DOHH2 (cell line): ENCODE results near the gene XRCC1.

ENCODE experiments used
- CTCF ChIP-seq: fragments of 200-600 bp; sonication (generic); IDR thresholded peaks from one replicate; pipeline ENCODE4 v1.5.1; 2014; ENCODE audit warnings: antibody characterized with exemption, mild to moderate bottlenecking, low read depth, low read length; ENCODE audit not compliant: poor library complexity, severe bottlenecking
- EZH2phosphoT487 ChIP-seq: fragments of 200-600 bp; sonication (generic); IDR thresholded peaks from 2 replicates; pipeline ENCODE4 v1.6.1; 2017; ENCODE audit warnings: borderline replicate concordance, mild to moderate bottlenecking, antibody characterized with exemption, low read length, moderate library complexity, mixed read lengths

DNA sequence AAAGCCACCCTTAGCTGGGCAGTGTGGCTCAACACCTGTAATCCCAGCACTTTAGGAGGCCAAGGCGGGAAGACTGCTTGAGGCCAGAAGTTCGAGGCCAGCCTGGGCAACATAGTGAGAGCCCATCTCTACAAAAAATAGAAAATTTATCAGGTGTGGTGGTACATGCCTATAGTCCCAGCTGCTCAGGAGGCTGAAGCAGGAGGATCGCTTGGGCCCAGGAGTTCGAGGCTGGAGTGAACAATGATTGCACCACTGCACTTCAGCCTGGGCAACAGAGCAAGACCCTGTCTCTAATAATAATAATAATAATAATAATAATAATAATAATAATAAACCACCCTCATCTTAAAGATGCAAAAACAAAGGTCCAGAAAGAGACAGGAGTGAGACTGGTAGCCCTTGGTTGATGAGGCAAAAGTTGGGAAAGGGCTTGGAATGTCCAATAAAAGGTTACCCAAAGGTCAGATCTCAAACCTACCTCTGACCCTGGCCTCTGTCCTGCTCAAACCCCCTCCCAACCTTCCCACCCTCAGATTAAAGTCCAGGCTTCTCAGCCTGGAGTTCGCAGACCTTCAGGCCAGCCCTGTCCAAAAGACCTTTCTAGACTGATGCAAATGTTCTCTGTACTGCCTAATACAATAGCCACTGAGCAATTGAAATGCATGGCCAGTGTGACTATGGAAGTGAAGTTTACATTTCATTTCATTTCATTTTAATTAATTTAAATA is 33.2 kb downstream of the XRCC1 start:
- no peak for TF ChIP-seq CTCF
- no peak for TF ChIP-seq EZH2phosphoT487
